GM18520 (cell line): ENCODE data around the gene KCNQ5.
A peak's percentile ranks its signal among the peaks of the same experiment; 100 is the strongest.
"Not testable (repeated sequence)": the region's sequence is repeated elsewhere in the genome, so short reads cannot be mapped to it uniquely, and the experiment has no call there.

ENCODE experiments used
- ATAC-seq: cut with Tn5 transposase; IDR thresholded peaks from one replicate; pipeline ENCODE4 v1.9.1; 2021; ENCODE audit not compliant: unreplicated experiment

KCNQ5 gene

DNA sequence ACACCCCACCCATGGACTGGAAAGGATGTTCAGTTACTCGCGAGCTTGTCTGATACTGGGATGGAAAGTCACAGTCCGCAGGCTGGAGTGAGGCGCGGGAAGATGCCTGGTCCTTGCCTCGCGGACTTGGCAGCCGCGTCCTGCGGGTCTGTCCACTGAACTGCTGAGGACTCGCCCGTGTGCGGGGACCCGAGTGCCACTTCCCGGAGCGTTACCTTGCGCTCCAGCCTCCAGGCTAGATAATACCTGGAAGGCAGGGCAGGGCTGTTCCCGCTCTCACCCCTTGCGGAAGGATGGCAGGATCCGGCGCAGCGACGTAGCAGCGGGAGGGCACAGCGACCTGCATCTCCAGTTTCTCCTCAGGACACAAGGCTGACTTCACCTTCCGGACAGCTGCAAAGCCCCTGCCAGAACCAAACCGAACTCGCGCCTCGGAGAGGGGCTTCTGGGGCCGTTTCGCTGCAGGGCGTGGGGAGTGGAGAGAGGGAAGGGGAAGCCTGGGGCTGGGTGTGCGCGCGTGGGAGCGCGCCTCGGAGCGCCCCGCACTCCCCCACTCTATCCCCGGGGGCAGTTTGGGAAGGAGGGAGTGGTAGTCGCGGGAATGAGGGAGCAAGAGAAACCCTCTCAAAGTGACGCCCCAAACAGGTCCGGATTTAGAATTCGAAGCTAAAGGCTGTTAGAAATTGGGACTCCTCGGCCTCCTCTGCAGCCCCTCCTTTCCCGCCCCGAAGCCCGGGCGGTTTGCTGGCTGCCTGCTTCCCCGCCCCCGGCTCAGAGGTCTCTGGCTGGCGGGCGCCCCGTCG lies at the start of gene KCNQ5:
KCNQ5 (plus strand) TSS at position 774 of the 803 bp plus-strand sequence.
- no peak for ATAC-seq

DNA sequence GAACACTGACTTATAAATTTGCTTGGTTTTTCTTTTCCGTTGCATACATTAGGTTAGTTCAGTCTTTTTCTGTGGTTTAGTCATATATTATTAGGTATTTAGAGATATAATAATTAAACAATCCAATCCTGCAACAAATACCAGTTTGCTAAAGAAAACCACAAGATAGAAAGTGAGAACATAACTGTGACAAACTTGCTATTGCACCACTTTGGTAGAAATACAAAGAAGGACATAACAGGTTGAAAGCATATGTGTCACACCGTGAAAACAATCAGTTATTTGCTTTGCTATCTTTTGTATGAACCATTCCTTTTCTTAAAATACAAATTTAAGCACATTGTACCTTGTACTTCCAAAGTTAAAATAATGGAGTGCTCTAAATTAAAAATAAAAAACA lies 42.0 kb upstream of the KCNQ5 start:
- no peak for ATAC-seq

DNA sequence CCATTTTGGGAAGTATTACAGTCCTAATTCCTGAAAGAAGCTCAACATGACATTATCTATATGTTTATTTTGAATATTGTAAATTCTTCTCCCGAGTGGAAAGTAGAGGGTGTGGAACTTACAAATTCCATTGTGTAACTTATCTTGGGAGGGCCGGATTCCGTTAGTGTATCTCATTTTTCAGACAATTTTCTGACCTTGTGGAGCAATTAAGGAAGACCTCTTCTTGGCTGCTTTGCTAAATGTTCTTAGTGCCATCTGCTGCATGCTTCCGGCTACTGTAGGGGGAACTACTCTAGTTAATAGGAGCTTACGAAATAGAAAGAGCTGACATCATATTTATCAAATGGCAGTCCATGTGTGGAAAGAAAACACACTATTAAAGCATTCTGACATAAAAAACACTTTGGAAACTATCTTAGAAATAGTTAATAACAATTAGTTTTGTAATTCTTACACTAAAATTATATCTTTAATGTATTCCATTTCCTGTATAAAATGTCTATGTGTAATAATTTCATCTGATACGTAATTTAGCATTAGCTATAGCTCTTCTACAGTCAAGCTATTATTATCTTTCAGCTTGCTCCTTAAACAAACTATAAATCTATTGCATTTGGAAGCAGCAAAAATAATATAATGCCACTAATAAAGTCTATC lies 41.5 kb upstream of the KCNQ5 start:
- no peak for ATAC-seq

DNA sequence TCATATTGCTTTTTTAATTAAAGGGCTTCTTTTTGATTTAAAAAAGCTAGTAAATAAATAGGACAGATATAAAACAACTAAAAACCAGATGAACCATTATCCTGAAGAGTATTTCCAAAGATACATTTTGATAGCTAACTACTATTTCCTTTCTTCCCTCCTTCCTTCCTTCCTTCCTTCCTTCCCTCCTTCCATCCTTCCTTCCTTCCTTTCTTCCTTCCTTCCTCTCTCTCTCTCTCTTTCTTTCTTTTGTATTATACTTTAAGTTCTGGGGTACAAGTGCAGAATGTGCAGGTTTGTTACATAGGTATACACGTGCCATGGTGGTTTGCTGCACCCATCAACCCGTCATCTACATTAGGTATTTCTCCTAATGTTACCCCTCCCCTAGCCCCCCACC lies 40.9 kb upstream of the KCNQ5 start:
- not testable (repeated sequence) for ATAC-seq

DNA sequence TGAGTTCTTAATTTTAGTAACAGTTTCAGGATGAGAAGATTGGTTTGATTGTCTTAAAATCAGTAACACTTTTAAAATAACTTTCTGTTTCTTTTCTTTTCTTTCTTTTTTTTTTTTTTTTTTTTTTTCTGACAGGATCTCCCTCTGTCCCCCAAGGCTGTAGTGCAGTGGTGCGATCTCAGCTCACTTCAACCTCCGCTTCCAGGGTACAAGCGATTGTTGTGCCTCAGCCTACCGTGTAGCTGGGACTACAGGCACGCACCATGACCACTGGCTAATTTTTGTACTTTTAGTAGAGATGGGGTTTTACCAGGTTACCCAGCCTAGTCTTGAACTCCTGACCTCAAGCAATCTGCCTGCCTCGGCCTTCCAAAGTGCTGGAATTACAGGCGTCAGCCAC lies 33.7 kb upstream of the KCNQ5 start:
- ATAC-seq = no peak

DNA sequence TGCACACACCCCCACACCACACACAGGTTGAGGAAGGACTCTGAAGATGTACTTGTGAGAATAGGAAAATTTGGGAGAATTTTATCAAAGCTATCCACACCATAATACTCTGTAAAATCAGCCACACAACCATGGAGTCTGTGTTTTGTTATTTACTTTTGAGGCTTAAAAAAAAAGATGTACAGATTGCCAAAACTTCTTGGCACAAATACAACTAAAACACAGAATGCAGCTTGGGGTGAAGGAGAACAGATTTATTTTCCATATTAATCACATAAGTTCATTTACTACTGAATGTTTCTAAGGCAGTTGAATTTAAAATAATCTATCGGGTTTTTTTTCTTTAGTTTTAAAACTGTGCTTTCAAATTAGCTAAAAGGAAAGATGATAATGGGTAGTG lies 32.8 kb upstream of the KCNQ5 start:
- ATAC-seq = no peak

DNA sequence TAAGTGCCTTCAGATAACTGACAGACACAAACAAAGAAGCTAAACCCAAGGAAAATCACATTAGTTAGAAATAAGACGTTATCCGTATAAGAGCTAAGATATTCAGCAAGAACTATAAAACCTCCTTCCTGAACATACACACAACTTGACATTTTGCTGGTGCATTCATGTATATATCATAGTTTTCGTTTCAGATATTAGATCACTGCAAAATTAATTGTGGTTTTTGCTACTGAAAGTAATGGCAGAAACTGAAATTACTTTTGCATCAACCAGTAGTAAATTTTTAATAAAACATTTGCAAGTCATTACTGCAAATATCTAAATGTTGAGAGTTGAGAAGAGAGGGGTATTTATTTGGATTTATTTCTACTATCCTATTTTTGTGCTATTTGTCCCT lies 26.1 kb upstream of the KCNQ5 start:
- peak; percentile 56 for ATAC-seq

DNA sequence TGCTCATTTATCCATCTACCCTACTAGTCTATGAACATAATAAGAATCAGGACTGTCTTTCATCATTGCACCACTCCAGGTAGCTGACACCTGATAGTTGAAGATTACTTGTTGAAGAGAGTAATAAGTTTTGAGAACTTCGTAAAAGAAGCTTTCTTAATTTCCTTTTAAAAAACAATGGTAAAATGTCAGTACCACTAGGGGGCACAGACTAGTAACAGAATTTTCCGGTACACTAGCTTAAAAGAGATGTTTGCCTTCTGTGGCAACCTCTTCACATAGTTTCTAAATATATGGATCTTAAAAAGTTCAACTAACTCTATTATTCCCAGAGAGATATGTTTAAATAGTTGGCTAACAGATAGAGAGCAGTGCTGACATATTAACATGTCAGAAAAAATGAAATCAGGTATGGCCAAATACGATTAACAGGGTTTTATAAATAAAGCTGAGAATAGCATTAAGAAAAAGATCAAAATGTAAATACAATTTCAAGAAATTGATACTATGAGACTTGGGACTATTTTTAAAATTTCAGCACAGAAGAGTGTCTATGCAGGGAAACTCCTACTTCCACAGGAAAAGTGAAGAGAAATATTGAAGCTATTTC lies 5.4 kb upstream of the KCNQ5 start:
- ATAC-seq = no peak

DNA sequence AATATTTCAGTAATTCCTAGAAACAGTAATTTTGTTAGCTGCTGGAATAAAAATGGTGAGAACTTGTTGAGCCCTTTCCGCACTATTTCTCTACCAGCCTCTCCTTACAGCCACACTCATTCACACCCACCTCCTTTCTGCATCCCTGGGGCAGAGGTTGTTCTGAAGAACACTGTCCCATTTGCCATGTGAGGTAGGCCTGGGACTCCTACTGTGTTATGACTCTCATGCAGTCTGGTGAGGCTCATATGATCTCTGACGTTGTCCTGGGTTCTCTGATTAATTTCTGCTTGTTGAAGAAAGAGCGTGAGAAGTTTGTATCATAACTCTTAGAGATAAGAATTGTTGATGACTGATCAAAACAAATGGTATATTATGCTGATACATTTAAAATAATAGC lies 4.1 kb upstream of the KCNQ5 start:
- ATAC-seq = no peak

DNA sequence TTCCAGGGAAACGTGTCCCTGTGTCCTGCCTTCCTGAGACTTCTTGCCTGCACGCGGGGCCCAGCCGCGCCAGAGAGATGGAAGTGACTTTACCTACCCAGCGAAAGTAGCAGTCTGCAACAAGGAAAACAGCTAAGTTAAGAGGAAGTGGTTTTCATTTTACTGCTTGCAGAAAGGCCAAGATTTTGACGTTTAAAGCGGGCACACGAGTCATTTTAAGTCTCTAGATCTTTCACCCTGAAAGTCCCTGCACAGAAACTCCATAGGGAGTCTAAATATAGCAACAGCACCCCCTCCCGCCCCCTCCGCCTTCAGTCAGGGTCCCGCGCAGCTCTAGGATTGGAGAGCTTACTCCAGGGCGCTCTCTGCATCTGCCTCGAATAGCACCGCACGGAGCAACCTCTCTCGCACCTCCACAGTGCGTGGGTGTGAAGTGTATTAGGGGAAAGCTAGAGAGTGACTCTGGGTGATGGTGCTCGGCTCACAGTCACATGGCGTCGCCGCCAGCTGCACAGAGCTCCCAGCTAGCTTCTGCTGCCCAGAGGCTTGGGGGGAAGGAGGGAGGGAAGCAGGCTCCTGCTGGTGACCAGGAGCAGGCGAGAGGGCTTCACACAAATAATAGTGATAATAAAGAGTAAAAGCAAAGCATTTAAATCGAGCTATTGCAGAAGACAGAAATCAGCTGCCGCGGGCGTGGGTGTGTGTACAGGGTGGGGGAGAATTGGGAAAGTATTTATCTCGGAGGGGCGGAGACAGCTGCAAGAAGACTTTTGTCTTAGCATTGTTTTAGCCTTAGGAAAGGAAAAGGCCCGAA lies 1.8 kb upstream of the KCNQ5 start:
- peak; percentile 64 for ATAC-seq

DNA sequence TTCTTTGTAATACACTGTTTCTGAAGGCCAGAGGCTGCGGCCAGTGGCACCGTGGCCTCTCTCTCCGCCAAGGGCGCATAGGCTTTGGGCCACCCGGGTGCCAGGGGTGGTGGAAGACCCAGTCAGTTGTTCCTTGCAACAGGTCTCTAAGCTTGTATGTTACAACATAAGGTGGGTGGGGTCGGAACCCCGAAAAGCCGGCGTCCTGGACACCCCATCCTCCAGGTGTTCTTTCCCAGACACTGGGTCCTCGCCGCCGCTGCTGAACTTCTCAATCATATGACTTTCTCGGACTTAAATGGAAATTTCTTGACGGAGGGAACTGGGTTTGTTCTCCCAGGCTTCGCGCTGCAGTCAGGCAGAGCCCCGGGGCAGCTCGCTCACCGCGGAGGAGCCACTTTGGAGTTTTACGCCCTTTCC lies 983 bp upstream of the KCNQ5 start:
- ATAC-seq = no peak

DNA sequence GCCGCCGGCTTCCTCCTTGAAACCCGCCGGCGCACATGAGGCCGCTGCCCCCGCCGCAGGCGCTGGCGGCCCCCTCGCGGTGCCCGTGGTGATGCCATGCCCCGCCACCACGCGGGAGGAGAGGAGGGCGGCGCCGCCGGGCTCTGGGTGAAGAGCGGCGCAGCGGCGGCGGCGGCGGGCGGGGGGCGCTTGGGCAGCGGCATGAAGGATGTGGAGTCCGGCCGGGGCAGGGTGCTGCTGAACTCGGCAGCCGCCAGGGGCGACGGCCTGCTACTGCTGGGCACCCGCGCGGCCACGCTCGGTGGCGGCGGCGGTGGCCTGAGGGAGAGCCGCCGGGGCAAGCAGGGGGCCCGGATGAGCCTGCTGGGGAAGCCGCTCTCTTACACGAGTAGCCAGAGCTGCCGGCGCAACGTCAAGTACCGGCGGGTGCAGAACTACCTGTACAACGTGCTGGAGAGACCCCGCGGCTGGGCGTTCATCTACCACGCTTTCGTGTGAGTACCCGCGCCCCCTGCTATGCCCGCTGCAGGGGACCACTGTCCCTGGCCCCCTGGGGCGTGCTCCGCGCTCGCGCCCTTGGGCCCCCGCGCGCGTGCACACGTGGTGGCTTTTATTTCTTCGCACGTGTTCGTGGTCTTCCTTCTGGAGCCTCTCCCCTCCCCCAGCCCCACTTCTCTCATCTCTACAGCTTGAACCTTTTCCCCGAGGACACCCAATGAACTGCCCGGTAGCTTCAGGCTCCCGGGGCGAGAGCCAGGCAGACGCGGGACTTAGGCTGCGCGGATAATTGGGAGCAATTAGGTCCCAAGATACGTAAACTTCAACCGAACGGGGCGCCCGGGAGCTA lies 453 bp downstream of the KCNQ5 start:
- peak; percentile 20 for ATAC-seq

DNA sequence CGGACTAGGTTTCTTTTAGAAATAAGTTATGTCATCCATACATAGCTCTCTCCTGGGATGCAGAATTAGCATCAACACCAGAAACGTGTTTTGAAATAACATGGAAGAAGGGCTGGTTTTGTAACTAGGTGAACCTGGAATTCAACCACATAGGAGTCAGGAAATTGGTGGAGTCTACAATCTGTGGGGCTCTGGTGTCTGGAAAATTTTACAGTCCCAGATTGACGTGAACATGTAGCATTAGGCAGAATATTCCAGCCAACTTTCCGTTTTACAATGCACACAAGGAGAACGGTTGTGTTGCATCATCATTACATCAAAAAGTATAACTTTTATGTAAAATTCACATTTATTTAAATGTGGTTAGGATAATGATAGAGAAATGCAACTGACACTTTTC lies 1.9 kb downstream of the KCNQ5 start:
- ATAC-seq = no peak

DNA sequence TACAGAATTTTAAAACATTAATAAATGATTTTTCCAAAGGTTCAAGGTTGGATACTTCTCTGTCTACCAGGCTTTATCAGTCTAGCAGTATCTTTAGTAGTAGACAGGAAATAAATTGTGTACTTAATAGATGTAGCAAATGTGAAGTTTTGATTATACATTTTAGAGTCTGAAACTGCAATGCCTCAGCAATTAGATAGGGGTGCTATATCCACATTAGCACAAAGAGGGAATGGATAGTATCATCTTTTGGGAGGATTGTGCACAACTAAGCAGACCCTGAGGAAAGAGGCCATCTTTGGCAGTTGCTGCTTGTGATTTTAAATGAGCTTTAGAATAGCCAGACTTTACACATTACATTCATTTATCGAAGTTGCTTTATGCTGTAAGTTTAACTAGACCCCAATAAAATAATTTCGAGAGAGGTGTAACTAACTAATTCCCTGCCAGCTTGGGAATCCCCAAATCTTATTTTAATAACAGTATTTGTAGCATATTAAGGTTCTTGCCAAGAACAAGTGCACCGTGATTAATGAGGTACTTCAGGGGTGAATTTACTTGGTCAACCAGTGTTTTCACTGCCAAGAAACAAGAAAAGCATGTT lies 2.8 kb downstream of the KCNQ5 start:
- no peak for ATAC-seq

DNA sequence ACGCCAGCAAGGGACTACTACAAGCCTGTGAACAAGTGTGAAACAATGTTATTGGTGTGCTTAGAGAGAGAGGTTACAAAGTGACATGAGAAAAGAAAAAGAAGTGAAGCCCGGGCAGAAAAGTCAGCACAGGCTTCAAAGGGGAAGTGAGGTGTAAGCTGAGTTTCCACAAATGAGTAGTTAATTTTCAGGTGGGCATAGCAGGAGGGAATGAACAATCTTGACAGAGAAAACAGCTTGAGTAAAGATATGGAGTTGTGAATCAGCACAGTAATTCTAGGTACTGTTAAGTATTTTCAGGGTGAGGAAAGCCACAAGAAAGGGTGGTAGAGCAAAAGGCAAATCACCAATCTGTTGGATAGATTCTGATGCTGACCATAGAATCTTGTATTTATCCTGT lies 4.3 kb downstream of the KCNQ5 start:
- peak; percentile 48 for ATAC-seq

DNA sequence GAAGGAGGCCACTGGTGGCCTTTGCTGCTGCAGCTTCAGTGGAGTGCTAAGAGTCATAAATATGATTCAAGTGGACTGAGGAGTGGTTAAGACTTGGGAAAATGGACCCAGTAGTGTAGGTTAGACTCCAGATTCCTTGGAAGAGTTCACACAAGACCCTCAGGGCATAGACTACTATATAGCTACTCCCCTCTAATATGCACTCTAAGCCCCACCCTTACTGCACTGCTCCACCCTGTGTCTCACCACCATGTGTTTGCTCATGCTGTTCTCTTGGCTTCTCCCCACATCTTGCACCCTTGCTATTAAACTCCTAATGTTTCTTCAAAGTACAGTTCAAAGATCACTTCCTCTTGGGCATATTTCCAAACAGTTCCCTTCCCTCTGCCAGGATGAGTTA lies 5.7 kb downstream of the KCNQ5 start:
- ATAC-seq = no peak

DNA sequence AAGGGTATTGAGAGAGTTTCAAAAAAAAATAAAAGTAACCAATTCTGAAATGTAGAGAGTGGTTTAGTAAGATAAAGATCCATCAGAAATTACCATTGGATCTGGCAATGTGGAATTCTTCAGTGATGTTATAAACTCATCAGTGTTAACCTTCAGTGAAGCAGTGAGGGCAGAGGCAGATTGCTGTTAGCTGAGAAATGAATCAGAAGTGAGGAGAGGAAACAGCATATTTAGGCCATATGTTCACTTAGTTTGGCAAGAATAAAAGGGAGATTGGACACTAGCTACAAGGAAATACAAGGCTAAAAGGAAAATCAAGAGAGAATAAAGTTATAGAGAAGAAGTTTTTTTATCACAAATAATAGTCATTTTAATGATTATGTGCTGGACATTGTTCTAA lies 9.6 kb downstream of the KCNQ5 start:
- no peak for ATAC-seq

DNA sequence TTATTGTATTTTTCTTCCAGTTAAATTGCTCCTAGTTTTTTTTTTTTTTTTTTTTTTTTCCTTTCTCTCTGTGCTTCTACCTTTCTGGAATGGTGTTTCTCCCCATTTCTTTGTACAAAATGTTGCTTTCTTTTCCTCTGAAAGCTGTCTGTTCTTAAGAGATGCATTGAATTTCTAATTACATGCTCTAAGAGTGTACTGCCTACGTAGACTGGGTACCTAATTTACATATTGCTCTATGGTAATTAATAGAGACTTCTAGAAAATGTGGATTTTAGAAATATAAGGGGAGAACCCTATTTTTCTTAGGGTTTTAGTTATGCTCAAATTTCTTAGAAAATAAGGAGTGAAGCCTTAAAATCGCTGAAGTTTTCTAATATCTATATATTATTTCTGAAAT lies 13.8 kb downstream of the KCNQ5 start:
- no peak for ATAC-seq

DNA sequence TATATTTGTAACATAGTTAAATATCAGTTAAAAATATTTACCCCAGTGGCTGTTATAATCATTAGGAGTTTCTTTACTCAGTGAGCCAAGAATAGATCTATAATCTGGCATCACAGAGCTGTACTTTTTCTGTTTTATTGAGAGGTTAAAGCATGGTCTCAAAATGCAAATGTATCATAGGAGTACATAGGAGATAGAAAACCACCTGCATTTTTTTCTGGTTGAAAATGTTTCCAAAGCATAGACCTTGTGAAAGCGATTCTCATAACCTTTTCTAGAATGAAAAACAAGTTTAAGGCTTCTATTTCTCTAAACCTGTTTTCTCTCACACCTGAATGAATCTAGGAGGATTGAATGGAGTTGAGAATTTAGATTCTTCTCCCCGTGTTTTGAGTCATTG lies 14.4 kb downstream of the KCNQ5 start:
- peak; percentile 93 for ATAC-seq

DNA sequence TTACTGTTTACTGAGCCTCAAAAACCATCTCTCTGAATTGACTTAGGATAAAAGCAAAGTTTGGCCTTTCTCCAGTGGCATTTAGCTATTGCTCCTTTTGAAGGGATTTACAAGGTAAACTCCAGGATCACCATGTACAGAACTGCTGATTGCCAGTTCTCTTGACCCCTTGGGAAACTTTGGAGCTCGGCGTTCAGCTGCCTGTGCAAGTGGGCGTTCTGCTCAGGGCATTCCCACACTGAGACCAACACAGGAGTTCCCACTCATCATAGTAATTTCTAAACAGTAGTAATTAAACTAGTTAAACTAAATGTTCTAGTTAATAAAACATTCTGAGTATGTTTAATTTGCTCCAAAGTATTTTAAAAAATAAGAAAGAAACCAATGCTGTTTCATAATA lies 14.9 kb downstream of the KCNQ5 start:
- no peak for ATAC-seq
